T-helper 17 cell (primary cell): ENCODE results near the gene C1orf115. TPM values are rescaled to one million over a fixed set of nuclear protein-coding genes. Genes with fewer than 3 reads are reported as not detected.

Experiments used
- ATAC-seq: fragments of 150-1000 bp; cut with Tn5 transposase; 2 replicates; pipeline ENCODE4 v1.10.0; 2021; ENCODE audit warnings: mild to moderate bottlenecking, moderate library complexity
- DNase-seq, 3 donors: peaks; one replicate each; pipeline versions ENCODE4 v3.0.0 to v3.0.0-alpha.2; 2020 to 2021
- H3K9me3 ChIP-seq: one replicate; pipeline ENCODE4 v1.7.0; 2013; ENCODE audit warnings: low read length, mild to moderate bottlenecking; ENCODE audit not compliant: control insufficient read depth, poor library complexity, severe bottlenecking
- H3K27ac Mint-ChIP-seq: one replicate; pipeline ENCODE4 v1.8.0; 2022; ENCODE audit warnings: mild to moderate bottlenecking, moderate library complexity, mixed read lengths
- H3K27me3 Mint-ChIP-seq: one replicate; pipeline ENCODE4 v1.8.0; 2022; ENCODE audit warnings: mixed read lengths
- H3K36me3 Mint-ChIP-seq: one replicate; pipeline ENCODE4 v1.8.0; 2022; ENCODE audit warnings: low read depth, mixed read lengths
- H3K4me1 Mint-ChIP-seq: one replicate; pipeline ENCODE4 v1.8.0; 2022; ENCODE audit warnings: mild to moderate bottlenecking, mixed read lengths
- H3K4me3 Mint-ChIP-seq: one replicate; pipeline ENCODE4 v1.8.0; 2022; ENCODE audit warnings: mild to moderate bottlenecking, moderate library complexity, mixed read lengths
- total RNA-seq, 4 donors: library from RNA in 2 of 4; stranded (reverse) in 2 of 4; gene quantifications; one replicate each; pipeline ENCODE4 v1.2.3 and lab custom pipeline; 2022 to 2026

C1orf115 gene
- total RNA-seq, 2 donors from 2014 or later: 0.50 to 2.1 TPM

DNA sequence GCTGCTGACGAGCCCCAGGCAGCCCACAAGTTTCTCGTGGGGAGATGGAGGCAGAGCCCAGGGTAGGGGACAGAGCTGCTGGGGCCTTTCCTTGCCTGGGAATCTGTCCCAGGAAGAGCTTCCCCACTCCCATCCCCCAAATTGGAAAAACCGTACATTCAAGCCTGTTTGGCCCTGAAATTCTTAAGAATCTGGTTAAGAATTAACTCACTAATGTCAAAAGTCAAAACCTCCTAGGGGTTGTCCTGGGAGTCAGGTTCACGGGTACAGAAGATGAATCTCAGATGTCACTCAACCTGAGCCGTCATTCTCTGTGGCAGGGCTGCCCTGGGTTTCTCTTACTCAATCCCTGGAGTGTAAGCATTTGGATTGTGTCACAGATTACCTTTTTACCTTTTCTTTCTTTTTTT lies 8.4 kb downstream of the C1orf115 start:
- Mint-ChIP-seq H3K4me1 (peaks cover 7% of the 10 kb centered on the region), H3K27me3 (peaks cover 14% of the 10 kb centered on the region), H3K36me3 (peaks cover 2% of the 10 kb centered on the region), H3K27ac (no peak overlapping the region), H3K4me3 (no peak overlapping the region)
- no peaks in the 10 kb centered on the region for H3K9me3 ChIP-seq
- ATAC-seq (no peak), DNase-seq (no peak)

DNA sequence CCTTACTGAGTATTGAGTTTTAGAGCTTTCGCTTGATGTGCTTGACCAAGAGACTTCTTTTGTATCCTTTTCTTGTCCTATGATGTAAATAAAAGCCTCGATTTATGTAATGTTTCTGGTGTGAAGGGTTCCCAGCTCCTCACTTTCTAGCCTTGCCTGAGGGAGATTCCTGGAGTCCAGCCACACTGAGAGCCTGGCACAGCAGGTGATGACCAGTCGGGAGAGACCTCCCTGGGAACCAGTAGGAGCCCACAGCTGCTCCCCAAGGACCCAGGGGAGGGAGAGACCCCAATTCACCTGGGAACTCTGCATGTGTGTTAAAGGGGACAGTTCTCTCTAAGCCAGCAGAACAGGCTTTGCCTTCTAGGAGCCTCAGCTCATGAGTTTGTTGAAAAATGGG lies 8.9 kb downstream of the C1orf115 start:
- Mint-ChIP-seq H3K27me3 (peaks cover 14% of the 10 kb centered on the region), H3K36me3 (peaks cover 2% of the 10 kb centered on the region)

DNA sequence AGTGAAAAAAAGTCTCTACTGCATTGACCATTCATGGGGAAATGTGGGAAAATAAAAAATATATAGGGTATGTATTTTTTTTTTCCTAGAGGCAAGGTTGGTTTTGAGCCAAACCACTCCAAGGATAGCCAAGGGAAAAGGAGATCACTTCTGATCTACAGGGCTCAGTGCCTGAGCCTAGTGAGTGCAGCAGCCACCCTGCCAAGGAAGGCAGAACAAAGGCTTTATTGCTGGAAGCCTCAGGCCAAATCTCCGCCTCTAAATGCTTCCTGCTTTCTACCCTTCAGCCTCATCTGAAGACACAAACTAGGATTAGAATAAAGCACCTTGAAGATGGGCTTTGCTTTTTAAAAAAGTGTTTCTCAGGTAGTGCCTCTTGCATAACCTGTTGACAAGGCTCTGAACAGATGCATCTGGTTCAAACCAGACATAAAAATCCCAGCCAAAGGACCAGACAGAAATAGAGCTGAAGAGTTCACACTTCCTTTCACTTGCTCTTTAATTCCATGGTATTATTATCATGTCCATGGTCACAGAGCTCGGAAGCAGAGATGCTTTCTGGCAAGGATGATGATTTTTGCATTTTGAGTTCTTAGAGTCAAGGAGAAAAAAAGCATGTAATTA lies 10.5 kb downstream of the C1orf115 start:
- no peak overlapping the region for H3K27ac Mint-ChIP-seq

More for the DNA sequence above, 8.9 kb downstream of the C1orf115 start:
- no peak for DNase-seq
- Mint-ChIP-seq H3K4me1 (peaks cover 7% of the 10 kb centered on the region), H3K4me3 (no peak overlapping the region), H3K27ac (no peak overlapping the region)
- H3K9me3 ChIP-seq: no peaks in the 10 kb centered on the region
- no peak for ATAC-seq

DNA sequence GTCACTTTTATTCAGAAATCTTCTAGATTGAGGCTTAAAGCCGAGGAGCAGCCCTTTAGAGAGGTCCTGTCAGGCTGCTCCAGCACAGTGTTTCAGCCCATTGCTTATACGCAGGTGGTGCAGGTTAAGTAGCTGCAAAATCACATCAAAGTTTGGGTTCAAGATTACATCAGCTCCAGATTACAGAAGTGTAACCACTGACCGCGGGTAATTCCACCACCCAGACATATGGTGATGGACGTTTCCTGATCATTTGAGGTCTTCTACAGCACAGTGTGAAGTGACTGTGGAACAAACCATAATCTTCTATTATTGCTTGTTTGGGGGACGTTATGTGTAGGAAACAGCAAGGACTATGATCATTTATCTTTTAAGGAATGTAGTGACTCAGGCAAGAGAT lies 11.8 kb downstream of the C1orf115 start:
- Mint-ChIP-seq H3K27ac (no peak overlapping the region), H3K36me3 (peaks cover 2% of the 10 kb centered on the region)
- peak; percentile 41 for ATAC-seq

More for the DNA sequence above, 10.5 kb downstream of the C1orf115 start:
- peaks cover 7% of the 10 kb centered on the region for H3K4me1 Mint-ChIP-seq
- peaks cover 20% of the 10 kb centered on the region for H3K27me3 Mint-ChIP-seq
- H3K9me3 ChIP-seq: no peaks in the 10 kb centered on the region
- ATAC-seq: no peak
- no peak overlapping the region for H3K4me3 Mint-ChIP-seq
- peaks cover 2% of the 10 kb centered on the region for H3K36me3 Mint-ChIP-seq
- no peak for DNase-seq

DNA sequence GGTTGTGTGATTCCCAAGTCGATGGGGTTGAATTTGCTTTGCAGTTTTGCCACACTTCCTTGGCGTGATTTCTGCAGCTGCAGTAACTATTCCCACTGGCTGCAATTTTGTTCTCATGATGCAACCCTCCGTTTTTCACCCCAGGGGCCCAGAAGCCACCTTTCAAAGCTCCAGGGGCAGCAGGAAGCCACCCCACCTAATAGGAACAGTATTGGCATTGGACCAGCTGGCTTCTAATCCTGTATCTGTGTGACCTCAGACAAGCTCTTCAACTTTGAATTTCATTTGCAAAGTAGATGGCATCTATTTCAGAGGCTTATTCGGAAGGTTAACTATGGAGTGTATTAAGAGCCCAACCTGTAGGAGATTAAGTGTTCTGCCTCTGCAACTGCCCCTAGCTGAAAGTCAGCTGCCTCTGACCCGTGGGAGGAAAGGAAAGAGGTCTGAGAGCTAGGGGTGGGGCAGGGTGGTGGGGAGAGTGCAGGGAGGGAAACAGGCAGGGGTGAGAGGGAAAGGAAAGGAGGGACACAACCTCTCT lies 12.6 kb downstream of the C1orf115 start:
- Mint-ChIP-seq H3K4me3 (no peak overlapping the region), H3K4me1 (peaks cover 4% of the 10 kb centered on the region), H3K27me3 (peaks cover 25% of the 10 kb centered on the region), H3K27ac (no peak overlapping the region), H3K36me3 (no peaks in the 10 kb centered on the region)
- ATAC-seq: no peak
- no peaks in the 10 kb centered on the region for H3K9me3 ChIP-seq
- DNase-seq: no peak

More for the DNA sequence above, 11.8 kb downstream of the C1orf115 start:
- peaks cover 7% of the 10 kb centered on the region for H3K4me1 Mint-ChIP-seq
- H3K27me3 Mint-ChIP-seq: peaks cover 25% of the 10 kb centered on the region
- DNase-seq: no peak
- H3K9me3 ChIP-seq: no peaks in the 10 kb centered on the region
- no peak overlapping the region for H3K4me3 Mint-ChIP-seq

DNA sequence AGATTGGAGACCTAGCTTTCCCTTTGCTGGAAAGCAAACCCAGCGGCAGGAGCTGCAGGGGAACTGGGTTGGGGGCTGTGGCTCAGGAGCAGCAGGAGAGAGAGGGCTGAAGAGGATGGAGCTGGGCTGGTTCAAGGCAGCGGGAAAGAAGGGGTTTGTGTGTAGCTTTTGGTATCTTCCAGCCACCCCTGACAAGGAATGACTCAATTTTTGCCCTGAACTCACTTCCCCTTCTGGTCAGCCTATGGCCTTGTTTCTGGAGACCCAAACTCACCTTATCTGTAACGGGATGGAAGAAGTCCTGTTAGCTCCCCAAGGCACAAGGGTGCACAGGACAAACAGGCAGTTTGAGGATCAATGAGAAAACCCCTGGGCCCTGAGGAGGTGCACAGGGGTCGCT lies 13.1 kb downstream of the C1orf115 start:
- Mint-ChIP-seq H3K4me3 (no peak overlapping the region), H3K36me3 (no peaks in the 10 kb centered on the region), H3K27ac (no peak overlapping the region), H3K27me3 (peaks cover 25% of the 10 kb centered on the region), H3K4me1 (peaks cover 4% of the 10 kb centered on the region)
- ATAC-seq (no peak), DNase-seq (no peak)
- H3K9me3 ChIP-seq: no peaks in the 10 kb centered on the region

DNA sequence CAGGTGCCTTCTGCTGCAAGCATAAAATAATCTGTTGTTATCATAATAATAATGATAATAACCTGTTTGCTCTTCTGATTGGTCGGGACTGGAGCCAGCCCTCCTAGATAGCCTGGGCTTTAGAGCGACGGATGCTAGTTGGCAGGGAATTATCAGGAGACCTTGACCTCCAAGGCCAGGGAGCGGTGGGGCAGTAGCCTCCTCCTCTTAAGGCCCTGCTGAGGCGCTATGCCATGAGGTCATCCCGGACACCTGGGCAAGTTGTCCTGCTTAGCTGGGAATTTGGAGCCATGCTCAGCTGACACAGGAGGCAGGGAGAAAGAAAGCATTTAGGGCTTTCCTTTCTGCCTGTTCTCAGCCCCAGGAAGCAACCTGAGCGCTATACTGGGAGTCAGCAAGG lies 15.6 kb downstream of the C1orf115 start:
- Mint-ChIP-seq H3K27ac (no peak overlapping the region), H3K36me3 (no peaks in the 10 kb centered on the region), H3K27me3 (peaks cover 25% of the 10 kb centered on the region), H3K4me1 (peaks cover 10% of the 10 kb centered on the region), H3K4me3 (no peak overlapping the region)
- H3K9me3 ChIP-seq: no peaks in the 10 kb centered on the region
- ATAC-seq: no peak
- no peak for DNase-seq

DNA sequence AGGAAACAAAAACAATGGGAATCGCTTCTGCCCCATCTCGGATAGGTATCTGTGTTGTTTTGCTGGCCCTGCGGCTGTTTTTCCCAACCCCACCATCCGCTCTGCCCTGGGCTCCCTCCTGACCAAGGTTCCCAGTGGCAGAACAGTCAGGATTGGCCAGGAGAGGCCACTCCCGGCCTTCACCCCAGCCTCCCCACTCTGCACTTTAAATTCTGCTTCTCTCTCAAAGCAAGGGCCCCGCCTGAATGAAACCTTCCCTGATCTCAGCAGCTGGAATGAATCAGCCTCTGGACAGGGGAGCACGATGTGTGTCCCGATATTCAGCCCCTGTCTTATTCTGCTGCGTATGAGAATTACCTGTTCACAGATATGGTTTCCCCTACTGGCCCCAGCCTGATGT lies 16.3 kb downstream of the C1orf115 start:
- Mint-ChIP-seq H3K27ac (no peak overlapping the region), H3K4me3 (no peak overlapping the region), H3K4me1 (peaks cover 10% of the 10 kb centered on the region), H3K36me3 (no peaks in the 10 kb centered on the region), H3K27me3 (peaks cover 25% of the 10 kb centered on the region)
- no peak for DNase-seq
- no peak for ATAC-seq
- no peaks in the 10 kb centered on the region for H3K9me3 ChIP-seq

DNA sequence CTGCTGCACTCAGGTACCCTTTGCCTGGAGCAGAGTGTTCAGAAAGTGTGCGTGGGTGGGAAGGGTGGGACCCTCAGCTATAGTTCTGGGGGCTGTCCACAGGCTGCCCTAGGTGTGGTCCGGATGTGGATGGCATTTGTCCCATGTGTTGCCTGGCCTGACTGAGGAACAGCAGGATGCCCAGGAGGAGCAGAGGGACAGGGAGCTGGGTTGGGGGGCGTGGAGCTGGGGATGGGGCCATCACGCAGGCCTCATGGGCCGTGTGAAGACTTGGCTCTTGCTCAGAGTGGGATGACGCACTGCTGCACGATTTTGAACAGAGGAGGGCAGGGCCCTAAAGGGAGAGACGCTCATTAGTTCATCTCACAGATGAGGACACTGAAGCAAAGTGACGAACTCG lies 17.0 kb downstream of the C1orf115 start:
- ATAC-seq (no peak), DNase-seq (no peak)
- no peaks in the 10 kb centered on the region for H3K9me3 ChIP-seq
- Mint-ChIP-seq H3K36me3 (no peaks in the 10 kb centered on the region), H3K27ac (no peak overlapping the region), H3K4me3 (no peak overlapping the region), H3K27me3 (peaks cover 21% of the 10 kb centered on the region), H3K4me1 (peaks cover 7% of the 10 kb centered on the region)

DNA sequence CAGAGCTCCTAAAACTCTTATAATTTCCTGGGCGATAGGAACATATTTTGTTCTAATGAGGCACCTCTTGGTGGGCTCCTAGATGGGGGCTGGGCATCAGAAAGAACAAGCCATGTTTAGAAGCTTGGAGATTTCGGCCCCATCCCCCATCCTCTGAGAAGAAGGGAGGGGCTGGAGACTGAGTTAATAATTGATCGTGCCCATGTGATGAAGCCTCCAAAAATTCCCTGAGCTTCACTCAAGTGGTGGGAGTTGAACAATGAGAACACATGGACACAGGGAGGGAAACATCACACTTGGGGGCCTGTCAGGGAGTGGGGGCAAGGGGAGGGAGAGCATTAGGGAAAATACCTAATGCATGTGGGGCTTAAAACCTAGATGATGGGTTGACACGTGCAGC lies 18.1 kb downstream of the C1orf115 start:
- H3K9me3 ChIP-seq: no peaks in the 10 kb centered on the region
- Mint-ChIP-seq H3K27me3 (peaks cover 11% of the 10 kb centered on the region), H3K36me3 (no peaks in the 10 kb centered on the region), H3K4me3 (no peak overlapping the region), H3K4me1 (peaks cover 6% of the 10 kb centered on the region), H3K27ac (no peak overlapping the region)
- DNase-seq (no peak), ATAC-seq (no peak)

DNA sequence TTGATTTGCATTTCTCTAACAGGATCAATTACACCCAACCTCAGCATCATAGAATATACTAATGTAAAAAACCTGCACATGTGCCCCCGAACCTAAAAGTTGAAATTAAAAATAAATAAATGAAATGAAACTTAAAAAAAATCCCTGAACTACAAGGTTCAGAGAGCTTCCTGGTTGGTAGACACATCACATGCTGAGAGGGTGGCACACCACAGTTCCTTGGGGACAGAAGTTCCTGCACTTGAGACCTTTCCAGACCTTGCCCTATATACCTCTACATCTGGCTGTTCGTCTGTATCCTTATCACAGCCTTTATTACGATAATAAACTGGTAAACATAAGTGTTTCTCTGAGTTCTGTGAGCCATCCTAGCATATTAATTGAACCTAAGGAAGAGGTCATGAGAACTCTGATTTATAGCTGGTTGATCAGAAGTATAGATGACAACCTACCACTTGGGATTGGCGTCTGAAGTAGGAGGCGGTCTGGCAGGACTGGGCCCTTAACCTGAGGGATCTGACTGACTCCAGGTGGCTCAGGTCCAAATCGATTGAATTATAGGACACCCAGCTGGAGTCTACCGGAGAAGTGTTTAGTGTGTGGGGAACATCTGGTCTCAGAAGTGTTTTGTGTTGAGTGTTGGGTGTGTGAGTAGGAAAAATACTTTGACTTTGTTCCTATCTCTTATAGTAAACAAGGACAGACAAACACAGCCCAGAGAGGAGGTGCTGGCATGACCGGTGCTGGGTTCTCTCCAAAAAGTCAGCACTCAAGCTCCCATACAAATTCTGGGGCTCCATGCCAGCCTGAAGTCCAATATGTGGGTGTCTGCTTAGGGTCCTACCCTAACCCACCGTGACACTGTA lies 19.0 kb downstream of the C1orf115 start:
- H3K27ac Mint-ChIP-seq: no peak overlapping the region
- DNase-seq (no peak), ATAC-seq (peak; percentile 50)
- H3K27me3 Mint-ChIP-seq: peaks cover 11% of the 10 kb centered on the region
- no peaks in the 10 kb centered on the region for H3K9me3 ChIP-seq
- peaks cover 6% of the 10 kb centered on the region for H3K4me1 Mint-ChIP-seq
- no peak overlapping the region for H3K4me3 Mint-ChIP-seq
- no peaks in the 10 kb centered on the region for H3K36me3 Mint-ChIP-seq

DNA sequence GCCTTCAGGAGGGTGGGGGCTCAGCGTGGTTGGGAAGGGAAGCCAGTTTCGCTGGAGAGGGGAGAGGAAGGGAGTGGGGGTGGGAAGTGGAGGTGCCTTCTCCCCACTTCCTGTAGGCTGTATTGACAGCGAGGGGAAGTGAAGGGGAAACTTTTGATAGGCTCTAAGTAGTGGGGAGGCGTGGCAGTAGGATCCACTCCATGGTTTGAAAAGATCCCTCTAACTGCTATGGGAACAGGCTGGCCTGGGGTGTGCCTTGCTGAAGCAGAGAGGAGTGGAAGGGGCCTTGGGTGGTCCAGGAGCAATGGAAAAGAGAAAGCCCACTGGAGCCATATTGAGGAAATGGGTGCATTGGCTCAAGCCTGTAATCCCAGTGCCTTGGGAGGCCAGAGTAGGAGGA lies 20.2 kb downstream of the C1orf115 start:
- H3K4me3 Mint-ChIP-seq: no peak overlapping the region
- DNase-seq: no peak
- peaks cover 6% of the 10 kb centered on the region for H3K4me1 Mint-ChIP-seq
- H3K9me3 ChIP-seq: no peaks in the 10 kb centered on the region
- H3K27ac Mint-ChIP-seq: no peak overlapping the region
- ATAC-seq: no peak
- H3K36me3 Mint-ChIP-seq: no peaks in the 10 kb centered on the region
- peaks cover 7% of the 10 kb centered on the region for H3K27me3 Mint-ChIP-seq

DNA sequence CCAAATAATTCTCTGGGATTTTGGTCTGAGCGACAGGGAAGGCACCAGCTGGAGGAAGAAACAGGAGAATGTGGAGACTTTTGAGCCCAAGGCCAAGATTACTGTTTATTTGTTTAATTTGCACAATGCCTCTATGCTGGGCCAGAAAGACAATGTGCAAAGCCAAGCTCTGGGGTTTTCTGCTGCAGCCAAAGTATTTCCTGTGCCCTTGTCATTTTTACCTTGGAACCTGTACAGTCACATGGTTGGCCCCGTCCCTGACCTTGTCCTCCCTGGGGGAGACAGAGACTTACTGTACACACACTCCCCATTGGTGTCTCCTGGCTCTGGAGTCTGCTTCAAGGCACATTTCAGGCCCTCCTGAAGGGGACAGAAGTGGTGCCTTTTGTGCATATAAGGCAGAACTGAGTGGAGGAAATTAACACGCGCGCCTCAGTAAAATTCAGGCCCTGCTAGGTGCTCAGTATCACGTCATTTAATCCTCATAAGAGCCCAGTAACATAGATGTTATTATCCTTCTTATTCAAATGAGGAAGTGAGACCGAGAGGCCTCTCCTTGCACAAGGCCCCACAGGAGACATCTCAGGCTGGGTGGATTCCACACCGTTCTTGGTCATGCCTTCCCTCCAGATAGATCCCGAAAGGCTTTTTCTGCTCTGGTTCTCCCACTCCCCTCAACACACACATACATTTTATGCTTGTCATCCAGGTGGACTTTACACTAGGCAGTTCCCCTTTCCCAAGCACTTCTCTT lies 21.1 kb downstream of the C1orf115 start:
- ATAC-seq (peak; percentile 62), DNase-seq (no peak)
- H3K27ac Mint-ChIP-seq: no peak overlapping the region
- peaks cover 5% of the 10 kb centered on the region for H3K27me3 Mint-ChIP-seq
- no peaks in the 10 kb centered on the region for H3K9me3 ChIP-seq
- no peaks in the 10 kb centered on the region for H3K36me3 Mint-ChIP-seq
- peaks cover 6% of the 10 kb centered on the region for H3K4me1 Mint-ChIP-seq
- H3K4me3 Mint-ChIP-seq: no peak overlapping the region
